Measurements from ENCODE around the gene LYZL1.

LYZL1 gene

GRCh38 chr10:29304264-29304994, 15.6 kb downstream of the LYZL1 start:
- in situ Hi-C loops (cut with MboI; ENCODE audit: low sequenced_read_pairs), result loop anchor here (25.0 kb wide), 1 partner anchor 642 kb away; no protein-coding TSS in a partner anchor

- in situ Hi-C loops (cut with MboI; ENCODE audit: low sequenced_read_pairs), result loop anchor here (25.0 kb wide), 1 partner anchor 643 kb away; no protein-coding TSS in a partner anchor
These were observed 16.1 kb downstream of the LYZL1 start for GRCh38 chr10:29304995-29305335.

- in situ Hi-C loops (cut with MboI; ENCODE audit: low sequenced_read_pairs), result loop anchor here (25.0 kb wide), 1 partner anchor 644 kb away; no protein-coding TSS in a partner anchor
These were observed 17.8 kb downstream of the LYZL1 start for GRCh38 chr10:29306688-29307087.

GRCh38 chr10:29308142-29308541, 19.3 kb downstream of the LYZL1 start:
- in situ Hi-C loops (cut with MboI; ENCODE audit: low sequenced_read_pairs), result loop anchor here (25.0 kb wide), 1 partner anchor 646 kb away; no protein-coding TSS in a partner anchor

- in situ Hi-C loops (cut with MboI; ENCODE audit: low sequenced_read_pairs), result loop anchor here (25.0 kb wide), 1 partner anchor 647 kb away; no protein-coding TSS in a partner anchor
These were observed 20.6 kb downstream of the LYZL1 start for GRCh38 chr10:29309465-29309864.

GRCh38 chr10:29310463-29310862, 21.6 kb downstream of the LYZL1 start:
- in situ Hi-C loops (cut with MboI; ENCODE audit: low sequenced_read_pairs), result loop anchor here (25.0 kb wide), 1 partner anchor 648 kb away; no protein-coding TSS in a partner anchor

GRCh38 chr10:29313071-29313470, 24.2 kb downstream of the LYZL1 start:
- in situ Hi-C loops (cut with MboI; ENCODE audit: low sequenced_read_pairs), result loop anchor here (25.0 kb wide), 1 partner anchor 651 kb away; no protein-coding TSS in a partner anchor

GRCh38 chr10:29314726-29315125, 25.9 kb downstream of the LYZL1 start:
- in situ Hi-C loops (cut with MboI; ENCODE audit: low sequenced_read_pairs), result loop anchor here (25.0 kb wide), 1 partner anchor 652 kb away; no protein-coding TSS in a partner anchor

- in situ Hi-C loops (cut with MboI; ENCODE audit: low sequenced_read_pairs), result loop anchor here (25.0 kb wide), 1 partner anchor 654 kb away; no protein-coding TSS in a partner anchor
These were observed 26.9 kb downstream of the LYZL1 start for GRCh38 chr10:29315814-29316213.

- in situ Hi-C loops (cut with MboI; ENCODE audit: low sequenced_read_pairs), result loop anchor here (25.0 kb wide), 1 partner anchor 654 kb away; no protein-coding TSS in a partner anchor
These were observed 27.6 kb downstream of the LYZL1 start for GRCh38 chr10:29316308-29317026.

GRCh38 chr10:29317027-29317420, 28.2 kb downstream of the LYZL1 start:
- in situ Hi-C loops (cut with MboI; ENCODE audit: low sequenced_read_pairs), result loop anchor here (25.0 kb wide), 1 partner anchor 655 kb away; no protein-coding TSS in a partner anchor

GRCh38 chr10:29317423-29318021, 28.7 kb downstream of the LYZL1 start:
- in situ Hi-C loops (cut with MboI; ENCODE audit: low sequenced_read_pairs), result loop anchor here (25.0 kb wide), 1 partner anchor 655 kb away; no protein-coding TSS in a partner anchor

- in situ Hi-C loops (cut with MboI; ENCODE audit: low sequenced_read_pairs), result loop anchor here (25.0 kb wide), 1 partner anchor 656 kb away; no protein-coding TSS in a partner anchor
These were observed 29.5 kb downstream of the LYZL1 start for GRCh38 chr10:29318141-29319071.

- in situ Hi-C loops (cut with MboI; ENCODE audit: low sequenced_read_pairs), result loop anchor here (25.0 kb wide), 1 partner anchor 657 kb away; no protein-coding TSS in a partner anchor
These were observed 30.4 kb downstream of the LYZL1 start for GRCh38 chr10:29319205-29319781.

- in situ Hi-C loops (cut with MboI; ENCODE audit: low sequenced_read_pairs), result loop anchor here (25.0 kb wide), 1 partner anchor 658 kb away; no protein-coding TSS in a partner anchor
These were observed 31.8 kb downstream of the LYZL1 start for GRCh38 chr10:29320680-29321121.

- in situ Hi-C loops (cut with MboI; ENCODE audit: low sequenced_read_pairs), result loop anchor here (25.0 kb wide), 1 partner anchor 659 kb away; no protein-coding TSS in a partner anchor
These were observed 32.8 kb downstream of the LYZL1 start for GRCh38 chr10:29321656-29322055.

- in situ Hi-C loops (cut with MboI; ENCODE audit: low sequenced_read_pairs), result loop anchor here (25.0 kb wide), 1 partner anchor 661 kb away; no protein-coding TSS in a partner anchor
These were observed 34.0 kb downstream of the LYZL1 start for GRCh38 chr10:29322918-29323317.

GRCh38 chr10:29323367-29323766, 34.5 kb downstream of the LYZL1 start:
- in situ Hi-C loops (cut with MboI; ENCODE audit: low sequenced_read_pairs), result loop anchor here (25.0 kb wide), 1 partner anchor 661 kb away; no protein-coding TSS in a partner anchor

All from HL-60/S4 treated with retinoic acid at 250 ng/mL for 4 days and 3 days (cell line).